Nephron progenitor cell (in vitro differentiated cells): ENCODE data around the gene SRSF12.

Experiments used
- DNase-seq: peaks from one replicate; pipeline ENCODE4 v3.0.0; 2021
- H3K27ac Mint-ChIP-seq: 2 replicates; pipeline ENCODE4 v1.8.0; 2021; ENCODE audit warnings: mild to moderate bottlenecking, moderate library complexity, mixed read lengths
- H3K27me3 Mint-ChIP-seq: 2 replicates; pipeline ENCODE4 v1.8.0; 2021; ENCODE audit warnings: mild to moderate bottlenecking, low read depth, mixed read lengths; ENCODE audit not compliant: poor library complexity
- H3K36me3 Mint-ChIP-seq: 2 replicates; pipeline ENCODE4 v1.8.0; 2021; ENCODE audit warnings: low read depth, mixed read lengths
- H3K4me1 Mint-ChIP-seq: 2 replicates; pipeline ENCODE4 v1.8.0; 2021; ENCODE audit warnings: mixed read lengths
- H3K4me3 Mint-ChIP-seq: 2 replicates; pipeline ENCODE4 v1.8.0; 2021; ENCODE audit warnings: mild to moderate bottlenecking, moderate library complexity, mixed read lengths
- H3K9me3 Mint-ChIP-seq: 2 replicates; pipeline ENCODE4 v1.8.0; 2021; ENCODE audit warnings: mild to moderate bottlenecking, moderate library complexity, mixed read lengths
- TF ChIP-seq, protein P1 (sequence below): fragments of 200-600 bp; sonication (generic); IDR thresholded peaks from 2 replicates; pipeline ENCODE4 v1.5.0; 2021; ENCODE audit warnings: antibody characterized with exemption

SRSF12 gene

GRCh38 chr6:89140347-89141156 is 22.7 kb upstream of the SRSF12 start:
- Mint-ChIP-seq H3K36me3 (peaks cover 13% of the 10 kb centered on the region), H3K4me3 (no peak overlapping the region), H3K4me1 (peaks cover 7% of the 10 kb centered on the region), H3K27me3 (peaks cover 17% of the 10 kb centered on the region), H3K9me3 (no peaks in the 10 kb centered on the region), H3K27ac (peak overlapping the region; percentile 57)
- TF ChIP-seq, protein P1, sequence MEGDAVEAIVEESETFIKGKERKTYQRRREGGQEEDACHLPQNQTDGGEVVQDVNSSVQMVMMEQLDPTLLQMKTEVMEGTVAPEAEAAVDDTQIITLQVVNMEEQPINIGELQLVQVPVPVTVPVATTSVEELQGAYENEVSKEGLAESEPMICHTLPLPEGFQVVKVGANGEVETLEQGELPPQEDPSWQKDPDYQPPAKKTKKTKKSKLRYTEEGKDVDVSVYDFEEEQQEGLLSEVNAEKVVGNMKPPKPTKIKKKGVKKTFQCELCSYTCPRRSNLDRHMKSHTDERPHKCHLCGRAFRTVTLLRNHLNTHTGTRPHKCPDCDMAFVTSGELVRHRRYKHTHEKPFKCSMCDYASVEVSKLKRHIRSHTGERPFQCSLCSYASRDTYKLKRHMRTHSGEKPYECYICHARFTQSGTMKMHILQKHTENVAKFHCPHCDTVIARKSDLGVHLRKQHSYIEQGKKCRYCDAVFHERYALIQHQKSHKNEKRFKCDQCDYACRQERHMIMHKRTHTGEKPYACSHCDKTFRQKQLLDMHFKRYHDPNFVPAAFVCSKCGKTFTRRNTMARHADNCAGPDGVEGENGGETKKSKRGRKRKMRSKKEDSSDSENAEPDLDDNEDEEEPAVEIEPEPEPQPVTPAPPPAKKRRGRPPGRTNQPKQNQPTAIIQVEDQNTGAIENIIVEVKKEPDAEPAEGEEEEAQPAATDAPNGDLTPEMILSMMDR, result no peak
- DNase-seq, result no peak

DNA sequence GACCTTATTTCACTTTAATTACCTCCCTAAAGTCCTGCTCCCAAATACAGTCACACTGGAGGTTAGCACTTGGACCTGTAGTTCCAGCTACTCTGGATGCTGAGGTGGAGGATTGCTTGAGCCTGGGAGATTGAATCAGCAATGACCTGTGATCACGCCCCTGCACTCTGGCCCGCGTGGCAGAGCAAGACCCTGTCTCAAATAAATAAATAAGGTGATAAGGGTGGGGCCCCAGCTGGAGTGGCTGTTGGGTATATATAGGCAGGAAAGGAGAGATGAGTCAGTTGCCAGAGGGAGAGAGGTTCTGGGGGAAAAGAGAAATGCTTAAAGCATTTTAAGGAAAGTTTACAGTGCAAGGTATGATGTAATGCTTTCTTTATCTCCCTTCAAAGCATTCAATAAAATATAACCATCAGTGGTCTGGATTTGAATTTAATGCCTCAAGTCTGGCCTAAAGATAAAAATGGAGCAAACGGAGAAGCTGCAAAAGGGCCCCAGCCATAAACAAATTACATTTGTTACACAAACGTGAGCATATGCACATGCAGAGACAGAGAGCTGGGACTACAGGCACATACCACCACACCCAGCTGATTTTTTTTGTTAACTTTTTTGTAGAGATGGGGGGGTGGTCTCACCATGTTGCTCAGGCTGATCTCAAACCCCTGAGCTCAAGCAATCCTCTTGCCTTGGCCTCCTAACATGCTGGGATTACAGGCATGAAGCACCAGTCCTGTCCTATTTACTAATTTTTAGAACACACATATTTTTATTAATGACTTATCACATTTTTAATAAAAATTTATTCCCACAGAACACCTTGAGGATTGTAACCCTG is 21.9 kb upstream of the SRSF12 start:
- Mint-ChIP-seq H3K4me1 (peaks cover 7% of the 10 kb centered on the region), H3K9me3 (no peaks in the 10 kb centered on the region), H3K36me3 (peaks cover 13% of the 10 kb centered on the region), H3K27ac (peak overlapping the region; percentile 8), H3K27me3 (peaks cover 10% of the 10 kb centered on the region), H3K4me3 (no peak overlapping the region)
- no peak for DNase-seq
- TF ChIP-seq, protein P1, result no peak

DNA sequence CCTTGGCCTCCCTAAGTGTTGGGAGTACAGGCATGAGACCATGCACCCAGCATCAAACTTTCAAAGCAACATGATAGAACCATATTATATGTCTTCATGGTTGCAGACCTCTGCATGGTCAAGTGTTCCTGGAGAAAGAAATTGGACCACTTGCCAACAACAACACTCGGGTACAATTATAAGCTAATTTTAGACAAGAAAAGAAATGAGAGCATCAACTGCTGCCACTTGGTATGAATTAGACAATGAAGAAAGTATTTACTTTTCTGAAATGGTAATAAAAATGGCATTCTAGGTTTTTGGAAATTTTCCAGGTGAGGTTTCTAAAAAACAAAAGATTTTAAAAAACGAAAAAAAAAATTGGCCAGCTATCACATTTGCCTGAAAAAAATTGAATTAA is 20.3 kb upstream of the SRSF12 start:
- DNase-seq, result no peak
- Mint-ChIP-seq H3K4me1 (peaks cover 7% of the 10 kb centered on the region), H3K27me3 (peaks cover 5% of the 10 kb centered on the region), H3K9me3 (peaks cover 9% of the 10 kb centered on the region), H3K27ac (no peak overlapping the region), H3K4me3 (no peak overlapping the region), H3K36me3 (peaks cover 25% of the 10 kb centered on the region)
- TF ChIP-seq, protein P1, result no peak

- TF ChIP-seq, protein P1, result no peak
- DNase-seq, result no peak
- peaks cover 7% of the 10 kb centered on the region for H3K4me1 Mint-ChIP-seq
- H3K9me3 Mint-ChIP-seq, result peaks cover 15% of the 10 kb centered on the region
- H3K27me3 Mint-ChIP-seq, result peaks cover 5% of the 10 kb centered on the region
- H3K4me3 Mint-ChIP-seq, result no peak overlapping the region
- H3K36me3 Mint-ChIP-seq, result peaks cover 23% of the 10 kb centered on the region
- no peak overlapping the region for H3K27ac Mint-ChIP-seq
These were observed 16.9 kb upstream of the SRSF12 start for GRCh38 chr6:89134723-89135122.

DNA sequence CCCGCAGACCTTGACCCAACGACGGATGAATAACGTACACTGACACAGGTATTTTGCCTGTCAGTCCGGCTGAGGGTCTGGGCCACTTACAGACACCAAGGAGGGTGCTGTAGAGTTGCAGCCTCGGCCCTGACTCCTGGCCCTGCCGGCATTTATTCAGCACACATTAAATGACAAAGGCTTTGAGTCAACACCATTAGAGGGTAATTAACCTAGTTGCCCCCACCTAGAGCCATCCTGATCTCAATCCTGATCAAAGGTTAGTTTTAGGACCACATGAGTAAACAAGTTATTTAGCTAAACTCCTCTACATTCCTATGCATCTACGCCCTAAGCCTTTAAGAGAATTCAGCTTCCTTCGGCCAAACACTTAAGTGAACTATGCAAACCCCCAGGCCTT is 16.1 kb upstream of the SRSF12 start:
- DNase-seq, result no peak
- no peak overlapping the region for H3K27ac Mint-ChIP-seq
- peaks cover 24% of the 10 kb centered on the region for H3K36me3 Mint-ChIP-seq
- TF ChIP-seq, protein P1, result no peak
- peaks cover 16% of the 10 kb centered on the region for H3K9me3 Mint-ChIP-seq
- H3K27me3 Mint-ChIP-seq, result peaks cover 5% of the 10 kb centered on the region
- peaks cover under 1% of the 10 kb centered on the region for H3K4me1 Mint-ChIP-seq
- H3K4me3 Mint-ChIP-seq, result no peak overlapping the region
